Stimulated activated CD4-positive, alpha-beta T cell treated with anti-CD3 and anti-CD28 coated beads, Interleukin-4, amount 100 ng/mL, for 4 hours (primary cell): Measurements from ENCODE around the gene TOP1.
"Not testable (repeated sequence)": the region's sequence is repeated elsewhere in the genome, so short reads cannot be mapped to it uniquely, and the experiment has no call there.

Experiments used
- DNase-seq, 2 experiments: peaks; one replicate each; pipeline ENCODE4 v3.0.0-alpha.2; 2020

Gene TOP1

DNA sequence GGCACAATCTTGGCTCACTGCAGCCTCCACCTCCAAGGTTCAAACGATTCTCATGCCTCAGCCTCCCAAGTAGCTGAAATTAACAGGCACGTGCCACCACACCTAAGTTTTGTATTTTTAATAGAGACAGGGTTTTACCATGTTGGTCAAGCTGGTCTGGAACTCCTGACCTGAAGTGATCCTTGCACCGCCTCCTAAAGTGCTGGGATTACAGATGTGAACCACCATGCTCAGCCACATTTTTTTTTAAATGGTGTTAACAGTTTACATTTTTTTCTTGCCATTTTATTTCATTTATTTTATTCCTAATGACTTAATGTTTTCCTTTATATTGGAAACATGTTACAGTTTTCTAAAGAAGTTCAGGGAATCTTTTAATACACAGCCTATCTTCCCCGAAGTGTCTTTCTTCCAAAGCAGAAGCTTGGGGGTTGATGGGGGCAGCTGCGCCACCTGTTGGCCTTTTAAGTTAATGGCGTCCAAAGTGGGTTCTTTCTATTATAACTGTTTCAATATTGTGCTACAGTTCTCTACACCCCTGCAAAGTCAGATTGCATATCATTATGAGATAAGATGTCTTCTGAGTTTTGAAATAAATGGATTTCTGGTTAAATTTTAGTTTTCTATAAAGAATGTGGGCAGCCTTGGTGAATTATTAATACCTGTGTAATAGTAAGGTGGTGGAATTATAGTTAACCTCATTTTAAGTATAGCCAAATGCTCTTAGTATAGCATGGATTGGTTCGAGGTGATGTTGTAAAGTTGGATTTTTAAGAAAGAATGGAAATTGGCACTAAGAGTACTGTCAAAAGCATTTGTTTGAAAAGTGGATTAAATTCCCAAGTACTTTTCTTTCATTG lies 66.7 kb downstream of the TOP1 start:
- DNase-seq: peak; percentile 45 to 50

DNA sequence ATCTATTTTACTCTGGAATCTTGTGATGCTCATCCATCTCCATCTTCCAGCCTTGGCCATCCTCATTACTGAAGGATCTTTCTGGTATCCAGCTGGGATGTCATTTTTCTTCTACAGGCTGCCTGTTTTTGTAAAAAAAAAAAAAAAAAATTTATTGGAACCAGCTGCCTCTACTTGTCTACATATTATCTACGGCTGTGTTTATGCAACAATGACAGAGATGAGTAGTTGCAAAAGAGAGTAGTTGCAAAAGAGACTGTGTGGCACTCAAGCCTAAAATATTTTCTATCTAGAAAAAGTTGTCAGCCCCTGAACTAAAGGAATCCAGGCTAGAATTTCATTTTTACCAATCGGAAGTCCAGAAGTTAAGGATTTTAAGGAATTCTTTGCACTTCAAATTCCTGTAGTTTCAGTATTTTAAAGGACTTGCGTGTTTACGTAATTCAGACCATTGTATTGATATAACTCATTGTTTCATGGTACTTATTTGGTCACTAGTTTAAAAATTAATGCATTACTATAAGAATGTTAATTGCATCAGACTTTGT lies 70.2 kb downstream of the TOP1 start:
- no peak for DNase-seq

DNA sequence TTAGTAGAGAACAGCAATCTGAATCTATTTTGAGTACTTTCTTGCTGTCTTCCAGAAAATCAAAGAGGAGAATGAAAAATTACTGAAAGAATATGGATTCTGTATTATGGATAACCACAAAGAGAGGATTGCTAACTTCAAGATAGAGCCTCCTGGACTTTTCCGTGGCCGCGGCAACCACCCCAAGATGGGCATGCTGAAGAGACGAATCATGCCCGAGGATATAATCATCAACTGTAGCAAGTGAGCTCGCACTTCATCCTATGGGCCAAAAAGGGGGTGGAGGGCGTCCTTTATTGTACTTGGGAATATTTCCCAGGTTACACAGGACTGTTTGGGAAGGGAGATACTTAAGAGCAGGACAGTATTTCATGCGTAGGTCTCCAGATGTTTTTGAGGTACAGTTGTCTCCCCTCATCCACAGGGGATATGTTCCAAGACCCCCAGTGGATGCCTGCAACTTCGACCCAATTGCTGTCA lies 71.4 kb downstream of the TOP1 start:
- DNase-seq: no peak

DNA sequence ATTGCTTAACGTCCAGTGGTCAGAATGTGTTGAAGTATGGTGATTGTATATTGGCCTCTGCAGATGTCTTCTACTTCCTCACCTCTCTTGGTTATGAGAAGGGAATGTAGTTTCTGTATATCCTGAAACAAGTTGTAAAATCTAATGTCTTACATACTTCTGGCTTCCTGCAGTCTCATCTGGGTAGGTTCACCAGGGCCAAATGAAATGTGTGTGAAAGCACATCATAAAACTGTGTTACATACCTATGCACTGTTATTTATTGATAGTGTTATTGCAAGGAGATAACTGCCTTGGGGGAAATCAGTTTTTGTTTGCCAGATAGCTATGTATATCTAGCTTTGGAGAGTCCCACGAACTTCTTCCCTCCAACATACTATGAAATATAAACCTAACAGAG lies 73.0 kb downstream of the TOP1 start:
- no peak for DNase-seq

DNA sequence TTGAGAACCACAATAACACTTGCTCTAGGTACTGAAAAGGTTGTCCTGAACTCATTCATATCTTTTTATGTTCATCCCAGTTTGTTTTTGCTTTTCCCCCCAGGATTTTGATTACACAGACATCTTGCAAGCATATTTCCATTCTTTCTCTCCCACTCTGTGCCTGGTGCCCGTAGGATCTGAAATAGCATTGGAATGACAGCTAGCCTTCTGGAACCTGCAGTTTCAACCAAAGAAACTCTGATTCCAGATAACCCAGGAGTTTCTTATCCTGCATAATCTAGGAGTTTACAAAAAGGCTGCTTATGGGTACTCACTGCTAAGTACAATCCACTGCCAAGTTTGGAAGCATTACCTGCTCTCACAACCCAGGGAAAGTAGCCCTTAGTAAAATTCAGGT lies 79.9 kb downstream of the TOP1 start:
- DNase-seq: no peak

DNA sequence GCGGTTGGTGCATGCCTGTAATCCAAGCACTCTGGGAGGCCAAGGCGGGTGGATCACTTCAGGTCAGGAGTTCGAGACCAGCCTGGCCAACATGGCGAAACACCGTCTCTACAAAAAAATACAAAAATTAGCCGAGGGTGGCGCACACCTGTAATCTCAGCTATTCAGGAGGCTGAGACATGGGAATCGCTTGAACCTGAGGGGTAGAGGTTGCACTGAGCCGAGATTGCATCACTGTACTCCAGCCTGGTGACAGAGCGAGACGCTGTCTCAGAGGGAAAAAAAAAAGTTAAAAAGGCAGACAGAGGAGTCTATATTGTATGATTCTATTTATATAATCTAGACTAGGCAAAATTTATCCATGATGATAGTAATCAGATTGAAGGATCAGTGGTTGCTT lies 81.4 kb downstream of the TOP1 start:
- no peak for DNase-seq

DNA sequence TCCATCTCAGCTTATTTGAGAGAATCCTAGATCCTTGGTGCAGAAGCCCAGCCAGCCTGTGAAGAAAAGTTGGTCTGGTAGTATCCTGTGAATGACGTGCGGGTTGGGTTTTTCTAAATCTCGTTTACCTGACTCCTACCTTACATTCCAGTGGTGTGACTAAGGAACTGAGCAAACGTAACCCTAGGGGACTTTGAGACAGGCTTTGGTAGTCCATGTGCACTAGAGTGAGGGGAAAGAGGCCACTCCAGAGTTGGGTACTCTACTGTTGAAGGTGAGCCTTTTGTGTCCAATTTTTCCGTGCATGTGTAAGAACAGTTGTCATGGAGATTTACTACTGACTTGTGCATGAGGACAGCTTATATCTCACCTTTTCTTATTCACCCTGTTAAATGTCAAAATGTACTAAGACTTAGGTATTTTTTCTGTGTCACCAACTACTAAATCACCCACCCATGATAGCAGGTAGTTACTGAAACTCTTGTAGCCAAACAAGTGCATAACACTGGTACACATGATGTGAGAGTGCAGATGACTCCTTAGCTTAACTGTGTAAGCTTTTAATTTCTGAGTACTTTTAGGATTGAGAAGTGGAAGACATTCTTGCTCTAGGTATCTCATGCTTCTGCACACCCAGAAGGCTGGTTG lies 82.4 kb downstream of the TOP1 start:
- no peak for DNase-seq

DNA sequence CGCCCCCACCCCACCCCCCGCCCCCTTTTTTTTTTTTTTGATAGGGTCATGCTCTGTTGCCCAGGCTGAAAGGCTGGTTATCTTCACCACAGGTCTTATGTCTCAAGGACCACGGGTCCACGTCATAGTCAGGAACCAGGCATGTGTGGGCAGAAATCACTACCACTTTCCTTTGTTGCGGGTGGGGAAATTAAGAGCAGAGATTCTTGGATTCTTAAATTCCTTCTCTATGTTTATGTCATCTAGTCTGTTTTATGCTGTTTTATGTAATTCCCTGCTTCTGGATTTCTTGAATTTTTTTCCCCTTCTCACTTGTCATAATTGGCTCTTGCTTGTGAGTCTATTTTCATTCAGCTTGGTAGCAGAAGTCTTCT lies 82.9 kb downstream of the TOP1 start:
- DNase-seq: no peak

DNA sequence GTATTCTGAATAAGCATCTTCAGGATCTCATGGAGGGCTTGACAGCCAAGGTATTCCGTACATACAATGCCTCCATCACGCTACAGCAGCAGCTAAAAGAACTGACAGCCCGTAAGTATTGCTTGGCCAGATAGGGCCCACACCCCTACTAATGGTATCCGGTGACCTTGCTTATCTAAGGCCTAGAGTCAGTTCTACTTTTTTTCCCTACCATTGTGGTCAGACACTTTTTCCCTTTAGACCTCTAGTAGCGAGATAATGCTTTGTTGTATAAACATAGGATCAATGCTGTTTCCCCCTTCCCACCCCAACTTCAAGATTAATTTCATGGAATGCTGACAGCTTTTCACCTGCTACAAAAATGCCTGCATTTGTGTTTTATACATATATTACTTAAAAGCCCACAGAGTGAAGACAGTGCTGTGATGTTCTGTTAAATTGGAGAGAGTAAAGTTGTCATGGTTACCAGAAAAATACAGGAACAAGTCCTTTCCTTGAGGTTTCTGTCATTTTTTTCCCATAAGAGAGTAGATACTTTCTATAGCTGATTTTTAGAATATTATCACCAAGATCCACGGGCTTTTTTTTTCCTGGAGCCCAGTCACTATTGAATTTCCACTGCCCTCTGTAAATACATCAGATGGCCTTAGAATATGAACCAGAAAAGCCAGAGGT lies 87.8 kb downstream of the TOP1 start:
- DNase-seq: no peak

DNA sequence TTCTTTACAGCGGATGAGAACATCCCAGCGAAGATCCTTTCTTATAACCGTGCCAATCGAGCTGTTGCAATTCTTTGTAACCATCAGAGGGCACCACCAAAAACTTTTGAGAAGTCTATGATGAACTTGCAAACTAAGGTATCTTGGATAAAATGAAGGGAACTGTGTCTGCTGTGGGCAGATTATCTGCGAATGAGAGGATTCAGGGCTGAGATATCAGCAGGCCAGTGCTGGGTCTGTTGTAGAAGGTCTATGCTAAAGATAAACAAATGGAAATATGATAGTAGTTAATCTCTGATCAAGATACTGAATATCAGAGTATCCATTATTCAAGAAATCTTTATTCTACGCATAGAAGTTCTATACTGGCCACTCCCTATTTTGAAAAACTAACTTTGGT lies 89.5 kb downstream of the TOP1 start:
- DNase-seq: not testable (repeated sequence)

DNA sequence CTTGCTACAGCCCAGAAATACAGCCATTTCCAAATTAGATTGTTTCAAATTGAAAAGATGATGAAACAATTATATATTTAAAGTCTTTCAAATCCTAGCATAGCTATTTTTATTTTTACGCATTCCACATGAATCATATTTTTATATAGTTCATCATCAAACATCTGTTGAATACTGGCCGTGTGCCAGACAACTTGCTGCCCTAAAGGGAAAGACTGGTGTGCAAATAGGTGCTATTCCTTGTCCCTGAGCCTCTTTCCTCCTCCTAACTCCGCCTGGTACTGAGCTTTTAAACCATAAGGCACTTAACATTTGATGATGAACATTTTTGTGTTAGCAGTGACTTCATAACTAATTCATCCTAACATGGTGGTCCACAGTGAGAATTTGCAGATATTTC lies 90.0 kb downstream of the TOP1 start:
- no peak for DNase-seq

DNA sequence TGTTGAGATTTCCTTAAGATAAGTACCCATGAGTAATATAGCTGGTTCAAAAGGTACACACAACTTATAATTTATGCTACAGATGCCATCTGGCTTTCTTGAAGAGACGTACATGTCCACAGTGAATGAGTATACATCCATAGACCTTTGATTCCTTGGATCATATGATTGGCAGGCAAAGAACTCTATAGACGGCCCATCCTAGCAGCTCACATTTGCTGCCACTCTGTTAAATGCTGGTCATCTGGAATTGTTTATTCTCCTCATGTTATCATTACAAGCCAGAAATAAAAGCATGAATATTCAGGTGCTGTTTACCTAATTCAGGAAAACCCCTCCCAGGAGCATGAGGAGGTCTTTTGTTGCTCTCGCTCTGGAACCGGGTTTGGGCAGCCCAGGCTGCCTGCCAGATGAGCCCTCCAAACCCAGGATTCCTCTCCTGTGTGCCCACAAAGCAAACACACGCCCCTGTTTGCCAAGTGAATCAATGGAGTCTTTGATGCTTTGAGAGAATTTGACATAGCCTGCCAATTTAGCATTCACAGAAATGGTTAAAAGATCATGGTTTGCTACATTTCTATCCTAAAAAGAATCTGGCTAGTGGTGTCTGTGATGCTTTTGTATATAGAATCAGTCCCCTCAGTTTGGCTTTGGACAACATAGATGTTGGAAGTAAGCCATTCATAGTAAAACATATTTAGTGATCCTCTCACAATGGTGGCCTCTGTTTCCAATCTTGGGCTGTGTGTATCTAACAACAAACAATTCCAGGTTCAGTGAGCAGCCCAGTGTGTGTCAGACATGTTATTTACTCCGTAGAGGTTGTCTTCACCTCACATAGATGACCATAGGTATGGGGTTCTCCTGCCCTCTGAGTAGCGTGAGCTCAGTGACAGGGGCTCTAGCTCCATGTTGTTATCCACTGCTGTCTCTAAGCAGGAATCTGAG lies 91.3 kb downstream of the TOP1 start:
- DNase-seq: no peak

DNA sequence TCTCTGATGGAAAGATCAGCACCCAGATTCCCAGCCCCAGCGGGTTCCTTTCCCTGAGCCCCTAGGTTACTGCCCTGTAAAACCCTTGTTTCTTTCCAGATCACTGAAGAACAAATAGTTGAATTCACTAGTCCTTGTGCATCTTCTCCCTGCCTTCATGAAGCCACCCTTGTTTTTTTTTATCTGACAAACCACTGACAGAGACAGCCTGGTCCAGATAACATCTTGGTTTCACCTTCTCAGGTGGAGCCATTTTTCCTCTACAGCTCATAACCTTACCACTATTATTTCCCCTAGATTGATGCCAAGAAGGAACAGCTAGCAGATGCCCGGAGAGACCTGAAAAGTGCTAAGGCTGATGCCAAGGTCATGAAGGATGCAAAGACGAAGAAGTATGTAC lies 92.8 kb downstream of the TOP1 start:
- no peak for DNase-seq

DNA sequence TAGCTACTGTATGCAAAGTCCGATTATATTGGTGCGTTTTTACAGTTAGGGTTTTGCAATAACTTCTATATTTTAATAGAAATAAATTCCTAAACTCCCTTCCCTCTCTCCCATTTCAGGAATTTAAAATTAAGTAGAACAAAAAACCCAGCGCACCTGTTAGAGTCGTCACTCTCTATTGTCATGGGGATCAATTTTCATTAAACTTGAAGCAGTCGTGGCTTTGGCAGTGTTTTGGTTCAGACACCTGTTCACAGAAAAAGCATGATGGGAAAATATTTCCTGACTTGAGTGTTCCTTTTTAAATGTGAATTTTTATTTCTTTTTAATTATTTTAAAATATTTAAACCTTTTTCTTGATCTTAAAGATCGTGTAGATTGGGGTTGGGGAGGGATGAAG lies 95.0 kb downstream of the TOP1 start:
- DNase-seq: no peak

DNA sequence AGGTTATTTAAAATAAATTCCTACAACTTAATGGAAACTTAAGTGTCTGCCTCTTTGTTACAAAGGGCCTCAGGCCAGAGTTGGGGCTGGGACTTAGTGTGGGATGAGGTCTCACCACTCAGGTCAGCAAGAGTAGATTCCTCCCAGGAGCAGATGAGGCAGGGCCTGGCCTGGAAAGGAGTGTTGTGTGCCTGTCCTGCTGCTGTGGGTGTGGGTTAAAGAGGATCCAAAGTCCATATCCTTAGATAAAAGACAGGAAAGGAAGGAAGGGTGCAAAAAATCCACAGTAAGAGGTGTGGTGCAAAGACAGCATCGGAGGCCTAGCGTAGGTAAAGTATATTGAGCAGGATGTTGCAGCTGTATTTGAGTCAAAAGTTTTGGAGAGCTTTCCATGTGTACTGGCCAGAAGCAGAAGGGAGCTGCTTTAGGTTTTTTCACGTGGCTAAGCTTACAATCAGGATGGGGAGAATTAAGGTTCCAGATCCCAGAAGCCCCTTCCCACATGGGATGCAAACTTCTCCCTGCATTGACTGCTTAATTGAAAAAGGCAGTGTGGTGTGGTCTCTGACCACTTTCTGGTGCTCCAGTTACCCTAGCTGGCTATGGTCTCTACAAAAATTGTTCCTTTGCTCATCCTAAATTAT lies 96.0 kb downstream of the TOP1 start:
- no peak for DNase-seq

DNA sequence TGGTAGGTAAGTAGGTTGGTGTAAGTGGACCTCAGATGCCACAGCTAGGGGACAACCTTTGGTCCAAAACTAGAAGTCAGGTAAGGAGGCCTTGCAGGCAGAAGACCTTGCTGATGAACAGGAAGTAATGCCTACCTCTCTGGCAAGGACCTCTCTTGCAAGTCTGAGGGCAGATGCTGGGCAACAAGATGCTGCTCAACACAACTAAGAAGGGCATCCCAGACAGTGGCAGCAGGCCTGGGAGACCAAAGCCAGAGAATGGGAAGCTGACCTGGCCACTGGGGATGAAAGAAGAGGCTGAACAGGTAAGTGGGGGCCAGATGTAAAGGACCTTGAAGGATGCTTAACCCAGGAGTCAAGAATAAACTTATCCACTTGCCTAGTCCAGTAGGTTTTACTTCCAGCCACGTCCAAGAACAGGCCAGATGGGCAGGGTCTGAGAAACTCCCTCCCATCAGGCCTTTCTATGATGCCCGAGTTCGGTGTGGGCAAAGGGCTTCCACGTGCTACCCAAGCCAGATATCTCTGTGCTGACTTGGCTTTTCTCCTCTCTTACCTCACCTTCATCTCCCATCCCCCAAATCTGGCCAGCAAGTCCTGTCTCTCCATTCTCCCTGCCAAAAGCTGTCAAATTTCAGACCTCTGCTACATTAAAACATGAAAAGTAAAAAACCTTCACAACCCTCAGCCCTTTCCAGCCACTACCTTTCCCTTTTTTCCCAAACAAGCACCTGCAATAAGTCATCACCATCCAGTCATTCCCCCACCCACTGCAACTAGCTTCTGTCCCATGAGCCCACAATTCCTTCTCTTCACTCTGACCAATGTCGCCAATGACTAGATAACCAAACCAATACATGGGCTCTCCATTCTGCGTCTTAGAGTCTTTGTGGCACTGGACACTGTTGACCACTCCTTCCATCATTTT lies 97.2 kb downstream of the TOP1 start:
- DNase-seq: no peak

DNA sequence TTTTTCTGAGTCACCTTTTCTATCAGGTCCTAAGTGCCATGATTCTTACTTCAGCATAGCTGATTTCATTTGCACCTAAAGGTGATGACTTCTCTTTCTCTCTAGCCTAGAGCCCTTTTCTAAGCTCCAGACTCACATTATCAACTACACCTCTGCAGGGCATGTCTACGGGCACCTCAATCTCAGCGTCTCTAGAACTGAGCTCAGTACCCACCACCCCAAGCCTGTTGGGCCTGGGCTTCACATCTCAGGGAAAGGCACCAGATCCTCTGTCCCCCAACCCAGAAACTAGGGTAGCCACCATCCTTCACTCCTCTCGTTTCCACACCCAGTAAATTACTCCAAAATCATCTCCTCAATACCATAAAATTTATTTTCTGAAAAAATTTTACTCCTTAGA lies 98.1 kb downstream of the TOP1 start:
- DNase-seq: no peak

DNA sequence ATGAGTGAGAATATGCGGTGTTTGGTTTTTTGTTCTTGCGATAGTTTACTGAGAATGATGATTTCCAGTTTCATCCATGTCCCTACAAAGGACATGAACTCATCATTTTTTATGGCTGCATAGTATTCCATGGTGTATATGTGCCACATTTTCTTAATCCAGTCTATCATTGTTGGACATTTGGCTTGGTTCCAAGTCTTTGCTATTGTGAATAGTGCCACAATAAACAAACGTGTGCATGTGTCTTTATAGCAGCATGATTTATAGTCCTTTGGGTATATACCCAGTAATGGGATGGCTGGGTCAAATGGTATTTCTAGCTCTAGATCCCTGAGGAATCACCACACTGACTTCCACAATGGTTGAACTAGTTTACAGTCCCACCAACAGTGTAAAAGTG lies 99.7 kb downstream of the TOP1 start:
- not testable (repeated sequence) for DNase-seq

DNA sequence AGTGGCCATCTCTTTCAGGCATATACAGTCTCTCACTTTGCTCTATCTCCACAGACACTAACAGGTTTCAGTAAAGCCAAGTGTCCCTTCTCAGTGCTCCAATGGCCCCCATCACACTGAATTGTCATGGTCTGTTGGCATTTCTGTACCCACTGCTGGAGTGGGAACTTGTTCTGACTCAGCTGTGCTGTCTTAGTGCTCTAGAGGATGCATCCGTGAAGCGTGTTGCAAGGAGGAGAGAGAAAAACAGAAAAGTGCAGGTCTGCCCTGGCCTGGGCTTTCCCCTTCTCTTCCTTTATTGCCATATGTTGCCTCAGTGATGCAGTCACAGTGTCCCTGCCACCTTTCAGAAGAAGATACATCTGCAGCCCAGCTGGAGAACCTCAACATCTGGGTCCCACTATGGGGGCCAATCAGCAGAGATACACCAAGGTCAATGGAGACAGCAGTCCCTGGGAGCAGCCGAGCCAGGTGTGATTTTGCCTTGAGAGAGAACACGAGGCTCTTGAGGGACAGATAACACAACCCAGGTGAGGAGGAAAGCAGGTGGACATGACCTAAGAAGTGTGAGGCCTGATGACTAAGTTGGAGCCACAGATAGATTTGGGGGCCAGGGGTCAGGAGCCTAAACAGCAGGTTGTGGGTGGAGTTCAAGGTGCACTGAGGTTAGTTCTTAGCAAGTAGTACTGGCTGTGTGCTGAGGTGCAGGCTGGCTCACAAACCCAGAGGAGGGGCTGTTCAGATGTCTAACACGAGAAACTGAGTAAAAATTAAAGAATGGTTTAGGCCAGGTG lies 103.2 kb downstream of the TOP1 start:
- no peak for DNase-seq

DNA sequence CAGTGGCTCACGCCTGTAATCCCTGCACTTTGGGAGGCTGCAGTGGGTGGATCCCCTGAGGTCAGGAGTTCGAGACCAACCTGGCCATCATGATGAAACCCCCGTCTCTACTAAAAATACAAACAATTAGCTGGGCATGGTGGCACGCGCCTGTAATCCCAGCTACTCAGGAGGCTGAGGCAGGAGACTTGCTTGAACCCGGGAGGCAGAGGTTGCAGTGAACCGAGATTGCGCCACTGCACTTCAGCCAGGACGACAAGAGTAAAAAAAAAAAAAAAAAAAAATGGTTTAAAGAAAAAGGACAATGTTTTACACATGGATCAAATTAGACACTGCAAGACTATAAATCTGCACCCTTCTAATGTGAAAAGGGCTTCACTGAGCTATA lies 103.8 kb downstream of the TOP1 start:
- DNase-seq: not testable (repeated sequence)
